Thymus (tissue), 11 donors: ENCODE measurements around the gene XG. TPM values are rescaled to one million over a fixed set of nuclear protein-coding genes. Genes with fewer than 3 reads are reported as not detected.

ENCODE experiments used
- DNase-seq, 9 donors: peaks; one replicate each; pipeline ENCODE4 v3.0.0-alpha.2; 2013; ENCODE audit warnings: low spot score in 9 of 9, low read depth in 6 of 9, missing footprints in 1 of 9
- H3K27ac ChIP-seq, 2 donors: one replicate each; pipeline ENCODE4 v1.5.1; 2013; ENCODE audit warnings: control low read depth in 1 of 2, low read depth in 1 of 2, low read length in 1 of 2, mild to moderate bottlenecking in 1 of 2, moderate library complexity in 1 of 2
- H3K27me3 ChIP-seq, 2 donors: one replicate each; pipeline ENCODE4 v1.5.1; 2013; ENCODE audit warnings: low read length in 1 of 2; ENCODE audit not compliant: control insufficient read depth in 2 of 2, insufficient read depth in 1 of 2
- H3K36me3 ChIP-seq, 2 donors: one replicate each; pipeline ENCODE4 v1.5.1; 2013; ENCODE audit warnings: low read length in 1 of 2, mild to moderate bottlenecking in 1 of 2, moderate library complexity in 1 of 2; ENCODE audit not compliant: control insufficient read depth in 2 of 2, insufficient read depth in 2 of 2
- H3K4me1 ChIP-seq, 2 donors: one replicate each; pipeline ENCODE4 v1.5.1; 2013; ENCODE audit warnings: low read length in 2 of 2; ENCODE audit not compliant: control insufficient read depth in 2 of 2, insufficient read depth in 2 of 2
- H3K4me3 ChIP-seq, 2 donors: one replicate each; pipeline ENCODE4 v1.5.1; 2013; ENCODE audit warnings: low read length in 2 of 2, control low read depth in 1 of 2, mild to moderate bottlenecking in 1 of 2
- H3K9me3 ChIP-seq, 2 donors: one replicate each; pipeline ENCODE4 v1.5.1; 2013; ENCODE audit warnings: low read length in 1 of 2, mild to moderate bottlenecking in 1 of 2; ENCODE audit not compliant: control insufficient read depth in 2 of 2, insufficient read depth in 1 of 2
- WGBS: extraction: QIAGEN DNeasy Blood & Tissue Kit; methylation state at CpG from one replicate; pipeline ENCODE4 v1.1.7; 2013; 5-methylcytosine and 5-hydroxymethylcytosine counted together
- polyA plus RNA-seq: library from polyadenylated mRNA; stranded (reverse); fragments of 200-250 nt; gene quantifications from one replicate; pipeline ENCODE4 v1.2.3, GENCODE V29; 2013
- total RNA-seq: library from RNA; stranded (reverse); fragments of 120-200 nt; gene quantifications from one replicate; pipeline ENCODE4 v1.2.4, GENCODE V29; 2013
- donor health status: healthy.

The XG gene
- total and polyA plus RNA-seq, 2 donors = 1.0 to 1.3 TPM

DNA sequence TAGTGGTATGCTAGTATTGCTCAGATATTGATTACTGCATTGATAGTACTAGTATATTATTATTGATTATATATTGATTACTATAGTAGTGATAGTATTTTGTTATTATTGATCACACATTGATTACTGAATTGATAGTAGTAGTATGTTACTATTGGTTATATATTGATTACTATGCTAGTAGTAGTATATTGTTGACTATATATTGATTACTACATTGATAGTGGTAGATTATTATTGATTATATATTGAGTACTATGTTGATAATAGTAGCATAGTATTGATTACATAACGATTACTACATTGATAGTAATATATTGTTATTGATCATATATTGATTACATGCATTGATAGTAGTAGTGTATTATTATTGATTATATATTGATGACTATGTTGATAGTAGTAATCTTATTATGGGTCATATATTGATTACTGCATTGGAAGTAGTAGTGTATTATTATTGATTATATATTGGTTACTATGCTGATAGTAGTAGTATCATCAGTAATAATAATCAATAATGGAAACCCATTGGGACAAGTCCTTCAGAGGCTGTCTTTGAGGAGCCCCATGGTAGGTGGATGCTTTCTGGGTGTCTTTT is 107.5 kb downstream of the XG start:
- Histone ChIP-seq H3K27ac (no peak overlapping the region), H3K4me1 (no peaks in the 10 kb centered on the region), H3K9me3 (no peaks in the 10 kb centered on the region), H3K27me3 (no peaks in the 10 kb centered on the region), H3K36me3 (no peaks in the 10 kb centered on the region), H3K4me3 (no peak overlapping the region)
- WGBS = 100% methylated on average over 1 of the region's 1 CpG
- DNase-seq = no peak

DNA sequence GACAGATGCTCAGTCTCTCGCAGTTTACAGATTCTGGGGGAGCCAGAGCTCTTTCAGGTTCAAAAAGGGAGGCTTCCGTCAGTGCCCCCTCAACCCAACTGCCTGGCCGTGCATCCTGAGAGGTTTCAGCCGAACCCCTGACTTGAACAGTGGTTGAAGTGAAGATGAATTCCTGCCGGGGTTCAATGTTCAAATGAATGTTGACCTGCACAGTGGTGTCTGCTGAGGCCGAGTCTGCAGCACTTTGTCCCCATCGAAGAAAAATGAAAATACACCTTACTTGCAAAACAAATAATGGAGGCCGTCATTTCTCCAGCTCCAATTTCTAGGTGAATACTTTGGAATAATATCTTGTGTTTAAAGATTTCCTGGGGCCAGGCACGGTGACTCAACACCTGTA is 110.6 kb downstream of the XG start:
- H3K27ac ChIP-seq = no peak overlapping the region
- no peak overlapping the region for H3K4me3 ChIP-seq
- no peak for DNase-seq
- no peaks in the 10 kb centered on the region for H3K36me3 ChIP-seq
- H3K27me3 ChIP-seq = no peaks in the 10 kb centered on the region
- no peaks in the 10 kb centered on the region for H3K9me3 ChIP-seq
- H3K4me1 ChIP-seq = no peaks in the 10 kb centered on the region
- 76% methylated on average over 9 of the region's 9 CpGs for WGBS

DNA sequence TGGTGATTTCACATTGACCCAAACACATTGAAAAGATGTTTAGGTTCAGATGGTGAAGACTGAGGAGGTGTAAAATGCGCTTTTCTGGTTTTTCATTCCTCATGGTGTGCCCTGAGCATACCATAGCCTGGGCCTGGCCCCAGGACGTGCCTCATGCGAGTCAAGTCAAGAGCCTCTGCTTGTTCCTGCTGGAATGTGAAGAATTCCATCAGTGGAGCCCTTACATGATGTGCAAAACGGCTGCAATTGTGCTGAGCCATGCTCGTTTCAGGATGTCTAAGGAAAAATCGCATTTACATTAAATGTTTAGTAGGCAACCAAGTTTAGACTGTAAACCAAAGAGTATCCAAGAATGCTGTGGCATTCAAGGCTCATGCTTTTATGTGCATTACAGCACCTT is 111.8 kb downstream of the XG start:
- Histone ChIP-seq H3K9me3 (no peaks in the 10 kb centered on the region), H3K4me1 (no peaks in the 10 kb centered on the region), H3K36me3 (no peaks in the 10 kb centered on the region), H3K4me3 (no peak overlapping the region), H3K27ac (no peak overlapping the region), H3K27me3 (no peaks in the 10 kb centered on the region)
- DNase-seq = no peak
- 96% methylated on average over 6 of the region's 6 CpGs for WGBS

Other genes with a start within 250 kb of the XG start
- gene CD99, start 60.7 kb upstream of the XG start, total RNA-seq = 527 TPM
- gene CD99, start 60.7 kb upstream of the XG start, polyA plus RNA-seq = 547 TPM
- 0.38 TPM for gene GYG2, start 76.9 kb downstream of the XG start, total RNA-seq
- gene GYG2, start 76.9 kb downstream of the XG start, polyA plus RNA-seq = 0.23 TPM
- gene ARSD, start 177.3 kb downstream of the XG start, total RNA-seq = 3.4 TPM
- gene ARSD, start 177.3 kb downstream of the XG start, polyA plus RNA-seq = 5.5 TPM